GM06990 (cell line): ENCODE data around the gene DNAJC13.
"Not testable (repeated sequence)": the region's sequence is repeated elsewhere in the genome, so short reads cannot be mapped to it uniquely, and the experiment has no call there.

Experiments used
- DNase-seq: peaks from one replicate; pipeline ENCODE4 v3.0.0-alpha.2; 2011; ENCODE audit not compliant: insufficient read length; ENCODE audit errors: extremely low read depth
- H3K27me3 ChIP-seq: replicated peaks from 2 replicates; pipeline ENCODE4 v1.6.0; 2011; ENCODE audit warnings: low read length; ENCODE audit not compliant: control insufficient read depth, insufficient read depth
- H3K36me3 ChIP-seq: 2 replicates; pipeline ENCODE4 v1.5.1; 2011; ENCODE audit warnings: low read length; ENCODE audit not compliant: control insufficient read depth, insufficient read depth
- H3K4me3 ChIP-seq: replicated peaks from 2 replicates; pipeline ENCODE4 v1.5.1; 2011; ENCODE audit warnings: low read depth, mild to moderate bottlenecking, control low read depth, low read length
- CTCF ChIP-seq: IDR thresholded peaks from 2 replicates; pipeline ENCODE4 v1.5.1; 2011; ENCODE audit warnings: low read length, control low read depth, mild to moderate bottlenecking, inconsistent platforms; ENCODE audit not compliant: insufficient read depth, poor library complexity, severe bottlenecking

DNAJC13 gene

GRCh38 chr3:132394320-132394719 lies 23.0 kb upstream of the DNAJC13 start:
- H3K4me3 ChIP-seq = no peak overlapping the region
- no peak for DNase-seq
- no peaks in the 10 kb centered on the region for H3K27me3 ChIP-seq
- no peaks in the 10 kb centered on the region for H3K36me3 ChIP-seq
- no peak for TF ChIP-seq CTCF

GRCh38 chr3:132395126-132395525 lies 22.2 kb upstream of the DNAJC13 start:
- Histone ChIP-seq H3K36me3 (no peaks in the 10 kb centered on the region), H3K4me3 (no peak overlapping the region), H3K27me3 (no peaks in the 10 kb centered on the region)
- no peak for TF ChIP-seq CTCF
- DNase-seq = no peak

- Histone ChIP-seq H3K36me3 (no peaks in the 10 kb centered on the region), H3K4me3 (no peak overlapping the region), H3K27me3 (no peaks in the 10 kb centered on the region)
- TF ChIP-seq CTCF = no peak
- DNase-seq = no peak
Observed at GRCh38 chr3:132396255-132396654, 21.0 kb upstream of the DNAJC13 start.

GRCh38 chr3:132396776-132397175 lies 20.5 kb upstream of the DNAJC13 start:
- not testable (repeated sequence) for DNase-seq, H3K27me3 ChIP-seq, H3K4me3 ChIP-seq, H3K36me3 ChIP-seq

- DNase-seq = no peak
- peak; percentile 82 for TF ChIP-seq CTCF
- H3K27me3 ChIP-seq = no peaks in the 10 kb centered on the region; the same call in 1 of the 2 replicates
- H3K36me3 ChIP-seq = no peaks in the 10 kb centered on the region
- no peak overlapping the region for H3K4me3 ChIP-seq
Observed at GRCh38 chr3:132399054-132399929, 18.0 kb upstream of the DNAJC13 start.

GRCh38 chr3:132401255-132401654 lies 16.0 kb upstream of the DNAJC13 start:
- no peak for TF ChIP-seq CTCF
- Histone ChIP-seq H3K4me3 (no peak overlapping the region), H3K27me3 (no peaks in the 10 kb centered on the region; the same call in 1 of the 2 replicates), H3K36me3 (no peaks in the 10 kb centered on the region)
- DNase-seq = no peak
